GM19193 (cell line): Measurements from ENCODE around the gene DZIP1.

Source experiments
- POLR2A ChIP-seq: IDR thresholded peaks from 4 replicates; pipeline ENCODE4 v1.6.1; 2011; ENCODE audit not compliant: insufficient read depth, insufficient read length; ENCODE audit errors: extremely low read depth

Gene DZIP1

DNA sequence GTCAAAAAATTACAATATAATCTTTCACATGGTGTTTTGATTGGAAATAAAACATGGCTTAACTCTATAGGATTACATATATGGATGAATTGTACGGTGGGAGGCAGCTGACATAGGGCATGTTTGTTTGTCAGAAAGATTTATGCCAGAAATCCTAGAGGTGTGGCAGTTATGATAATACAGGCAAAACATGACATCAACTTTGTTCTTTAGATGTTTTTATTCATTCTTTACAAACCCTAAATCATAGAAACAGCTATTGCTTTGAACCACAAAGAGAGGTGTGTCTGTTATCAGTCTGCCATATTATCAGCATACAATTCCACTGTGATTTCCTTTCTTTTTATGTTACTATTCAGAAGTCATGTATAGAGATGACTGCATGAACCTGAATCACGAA lies 100.2 kb downstream of the DZIP1 start:
- TF ChIP-seq POLR2A: no peak

GRCh38 chr13:95541911-95542474 lies 102.5 kb downstream of the DZIP1 start:
- TF ChIP-seq POLR2A: no peak

- no peak for TF ChIP-seq POLR2A
Observed at GRCh38 chr13:95541308-95541707, 103.2 kb downstream of the DZIP1 start.

- no peak for TF ChIP-seq POLR2A
Observed at GRCh38 chr13:95540888-95541287, 103.6 kb downstream of the DZIP1 start.

- TF ChIP-seq POLR2A: no peak
Observed at GRCh38 chr13:95536632-95537241, 107.8 kb downstream of the DZIP1 start.

DNA sequence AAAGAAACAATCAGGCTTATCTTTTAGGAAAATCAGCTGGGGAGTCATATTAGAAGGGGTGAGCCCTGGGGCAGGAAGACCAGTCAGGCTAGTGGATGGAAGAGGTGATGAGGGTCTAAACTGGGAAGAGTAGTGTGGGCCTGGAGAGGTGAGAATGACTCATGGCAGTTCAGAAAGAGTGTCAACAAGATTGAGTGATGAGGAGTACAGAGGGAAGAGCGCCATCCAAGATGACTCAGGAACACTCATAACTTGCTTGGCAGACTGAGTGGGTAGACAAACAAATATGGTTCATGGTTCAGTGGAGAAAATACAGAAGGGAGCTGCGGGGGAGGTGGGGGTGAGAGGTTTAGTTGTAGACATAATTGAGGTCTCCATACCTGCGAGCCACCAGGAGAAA lies 109.3 kb downstream of the DZIP1 start:
- no peak for TF ChIP-seq POLR2A

- TF ChIP-seq POLR2A: no peak
Observed at GRCh38 chr13:95533545-95534160, 110.9 kb downstream of the DZIP1 start.

GRCh38 chr13:95530178-95530577 lies 114.3 kb downstream of the DZIP1 start:
- no peak for TF ChIP-seq POLR2A
